ENCODE results near the gene C20orf141. TPM values are rescaled to one million over a fixed set of nuclear protein-coding genes. Genes with fewer than 3 reads are reported as not detected.

The C20orf141 gene
- total RNA-seq, 1 experiment from 2014 or later, result not detected

DNA sequence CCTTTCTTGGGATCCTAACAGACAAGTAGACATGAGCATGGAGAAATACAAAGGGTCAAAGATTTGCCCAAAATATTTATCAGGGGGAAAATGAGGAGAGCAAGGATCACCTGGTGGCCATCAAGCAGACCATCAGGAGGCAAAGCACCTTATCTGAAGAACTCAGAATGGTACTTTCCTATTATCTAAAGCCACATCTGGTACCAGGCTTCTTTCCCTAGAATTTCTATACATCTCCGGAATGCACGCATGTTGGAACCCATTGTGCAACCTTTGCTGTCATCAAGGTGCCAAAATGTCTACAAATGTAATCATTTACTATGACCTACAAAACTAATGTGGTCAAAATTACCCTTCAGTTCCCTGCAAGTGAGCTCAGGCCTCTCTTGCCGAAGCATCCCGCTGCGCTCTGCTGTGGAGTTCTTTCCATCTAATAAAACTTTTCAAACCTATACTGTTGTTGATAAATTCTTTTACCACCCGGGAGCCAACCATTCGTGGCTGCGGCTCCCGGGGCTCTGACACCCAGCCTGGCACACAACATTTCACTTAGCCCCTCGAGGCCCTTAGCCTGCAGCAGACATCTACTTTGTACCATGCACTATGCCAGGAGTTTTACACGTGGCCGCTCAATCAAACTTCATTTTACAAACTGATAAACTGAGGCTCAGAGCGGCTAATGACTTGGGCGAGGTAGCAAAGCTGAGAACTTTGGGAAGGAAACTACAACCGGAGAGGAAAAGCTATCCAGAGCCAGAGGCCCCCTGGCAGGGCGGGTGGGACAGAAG lies 10.6 kb upstream of the C20orf141 start:
- no TSS peak for BruUV-seq (replicated peaks)
- Histone ChIP-seq H3K27me3 (replicated peaks; ENCODE audit: insufficient read depth, low read depth, low read length, poor library complexity) (peaks cover 66% of the 10 kb centered on the region), H3K4me3 (ENCODE audit: low read depth, low read length, poor library complexity, severe bottlenecking) (no peak overlapping the region), H3K9me3 (ENCODE audit: low read depth, low read length, poor library complexity, severe bottlenecking) (no peaks in the 10 kb centered on the region), H3K27ac (ENCODE audit: low read depth, low read length, poor library complexity, severe bottlenecking) (no peak overlapping the region), H3K36me3 (ENCODE audit: insufficient read depth, low read length, poor library complexity, severe bottlenecking) (no peaks in the 10 kb centered on the region), H3K4me1 (ENCODE audit: insufficient read depth, low read length, poor library complexity, severe bottlenecking) (peaks cover 5% of the 10 kb centered on the region)
- TF ChIP-seq, protein P1, sequence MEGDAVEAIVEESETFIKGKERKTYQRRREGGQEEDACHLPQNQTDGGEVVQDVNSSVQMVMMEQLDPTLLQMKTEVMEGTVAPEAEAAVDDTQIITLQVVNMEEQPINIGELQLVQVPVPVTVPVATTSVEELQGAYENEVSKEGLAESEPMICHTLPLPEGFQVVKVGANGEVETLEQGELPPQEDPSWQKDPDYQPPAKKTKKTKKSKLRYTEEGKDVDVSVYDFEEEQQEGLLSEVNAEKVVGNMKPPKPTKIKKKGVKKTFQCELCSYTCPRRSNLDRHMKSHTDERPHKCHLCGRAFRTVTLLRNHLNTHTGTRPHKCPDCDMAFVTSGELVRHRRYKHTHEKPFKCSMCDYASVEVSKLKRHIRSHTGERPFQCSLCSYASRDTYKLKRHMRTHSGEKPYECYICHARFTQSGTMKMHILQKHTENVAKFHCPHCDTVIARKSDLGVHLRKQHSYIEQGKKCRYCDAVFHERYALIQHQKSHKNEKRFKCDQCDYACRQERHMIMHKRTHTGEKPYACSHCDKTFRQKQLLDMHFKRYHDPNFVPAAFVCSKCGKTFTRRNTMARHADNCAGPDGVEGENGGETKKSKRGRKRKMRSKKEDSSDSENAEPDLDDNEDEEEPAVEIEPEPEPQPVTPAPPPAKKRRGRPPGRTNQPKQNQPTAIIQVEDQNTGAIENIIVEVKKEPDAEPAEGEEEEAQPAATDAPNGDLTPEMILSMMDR (conservative IDR thresholded peaks at IDR 0.05; ENCODE audit: low read depth, low read length), result no peak
- no peak for TF ChIP-seq EZH2 (IDR thresholded peaks at IDR 0.05; ENCODE audit: borderline replicate concordance, low read depth, low read length, poor library complexity, severe bottlenecking)
- ChIA-PET CTCF (interaction anchor here (0.9 kb wide), 1 partner anchor 49 kb away, joined by 3 read pairs; no protein-coding TSS in a partner anchor), POLR2A (ENCODE audit: low non-redundant PET) (no interaction called here)
- no peak for DNase-seq (ENCODE audit: low spot score)
- intact Hi-C loops (cut with micrococcal nuclease; ENCODE audit: unreplicated experiment), result no loop called here

DNA sequence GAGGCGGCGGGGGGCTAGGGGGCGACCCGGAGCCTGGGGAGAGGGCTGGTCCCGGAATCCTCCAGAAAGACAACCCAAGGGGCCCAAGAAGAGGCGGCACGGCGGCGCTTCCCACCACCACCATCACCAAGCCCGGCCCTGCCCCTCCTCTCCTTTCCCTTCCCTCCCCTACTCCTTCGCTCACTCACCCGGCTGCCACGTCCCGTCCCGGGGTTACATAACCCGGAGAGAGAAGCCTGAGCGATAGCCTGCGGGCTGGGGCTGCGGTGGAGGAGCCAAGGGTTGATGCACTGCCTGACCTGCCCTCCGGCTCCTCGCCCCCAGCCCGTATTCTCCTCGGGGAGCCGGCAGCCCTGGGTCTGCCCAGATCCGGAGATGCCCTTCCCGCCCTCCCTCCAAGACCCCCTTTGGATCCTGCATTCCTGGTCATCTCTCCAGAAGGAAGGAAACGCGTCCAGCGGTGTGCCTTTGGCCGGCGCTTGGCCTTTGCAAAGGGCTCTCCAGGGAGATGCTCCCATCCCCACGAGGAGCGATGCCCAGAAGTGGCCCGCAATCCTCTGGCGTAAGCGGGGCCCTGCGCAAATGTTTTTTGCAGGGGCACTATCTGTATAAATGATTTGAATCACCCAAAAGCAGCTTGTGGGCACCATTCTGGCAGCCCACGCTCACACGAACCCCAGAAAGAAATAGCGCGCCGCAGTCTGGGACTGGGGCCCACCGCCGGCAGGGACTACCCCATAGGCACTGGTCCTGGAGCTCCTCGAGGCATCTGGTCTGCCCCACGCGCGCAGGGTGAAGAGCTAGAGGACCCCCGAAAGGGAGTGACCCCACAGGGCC lies 9.7 kb upstream of the C20orf141 start:
- ChIA-PET POLR2A (ENCODE audit: low non-redundant PET) (no interaction called here), CTCF (interaction anchor here (0.9 kb wide), 1 partner anchor 49 kb away, joined by 3 read pairs; no protein-coding TSS in a partner anchor)
- no peak overlapping the region for H3K27ac ChIP-seq (ENCODE audit: low read depth, low read length, poor library complexity, severe bottlenecking)
- H3K9me3 ChIP-seq (ENCODE audit: low read depth, low read length, poor library complexity, severe bottlenecking), result no peaks in the 10 kb centered on the region
- intact Hi-C loops (cut with micrococcal nuclease; ENCODE audit: unreplicated experiment), result no loop called here
- TF ChIP-seq, protein P1 (conservative IDR thresholded peaks at IDR 0.05; ENCODE audit: low read depth, low read length), result no peak
- no peak for TF ChIP-seq EZH2 (IDR thresholded peaks at IDR 0.05; ENCODE audit: borderline replicate concordance, low read depth, low read length, poor library complexity, severe bottlenecking)
- H3K36me3 ChIP-seq (ENCODE audit: insufficient read depth, low read length, poor library complexity, severe bottlenecking), result no peaks in the 10 kb centered on the region
- no peak for DNase-seq (ENCODE audit: low spot score)
- no peak overlapping the region for H3K4me3 ChIP-seq (ENCODE audit: low read depth, low read length, poor library complexity, severe bottlenecking)
- peaks cover 58% of the 10 kb centered on the region for H3K27me3 ChIP-seq (replicated peaks; ENCODE audit: insufficient read depth, low read depth, low read length, poor library complexity)
- no peaks in the 10 kb centered on the region for H3K4me1 ChIP-seq (ENCODE audit: insufficient read depth, low read length, poor library complexity, severe bottlenecking)
- BruUV-seq (replicated peaks), result no TSS peak

DNA sequence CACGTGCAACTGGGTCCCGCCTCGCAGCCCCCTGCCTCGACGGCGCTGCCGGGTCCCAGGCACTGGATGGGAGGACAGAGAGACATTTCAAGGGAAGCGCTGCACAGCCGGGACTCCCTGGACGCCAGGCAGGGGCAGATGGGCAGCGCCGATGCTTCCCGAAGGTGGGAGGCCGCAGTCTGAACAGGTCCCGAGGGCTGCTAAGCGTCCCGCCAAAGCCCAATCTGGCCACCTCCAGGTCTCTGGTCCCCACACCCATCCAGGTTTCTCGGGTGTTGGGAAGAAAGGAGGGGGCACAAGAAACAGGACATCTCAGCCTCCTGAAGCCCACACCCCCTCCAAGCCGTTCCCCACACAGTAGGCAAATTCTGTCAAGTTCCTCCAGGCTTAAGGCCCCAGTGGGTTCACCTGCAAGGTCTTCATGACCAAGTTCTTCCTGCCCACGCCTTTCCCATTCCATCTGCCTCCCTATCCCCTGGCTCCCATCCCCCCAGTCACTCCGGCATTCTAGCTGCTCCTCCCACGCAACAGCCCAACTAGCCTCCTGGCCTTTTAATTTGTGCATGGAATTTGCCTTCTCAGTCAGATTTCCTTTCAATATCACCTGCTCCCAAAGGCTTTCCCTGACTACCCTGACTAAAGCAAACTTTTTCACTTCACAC lies 9.0 kb upstream of the C20orf141 start:
- POLR2A ChIA-PET (ENCODE audit: low non-redundant PET), result no interaction called here
- DNase-seq (ENCODE audit: low spot score), result no peak
- no peak for TF ChIP-seq EZH2 (IDR thresholded peaks at IDR 0.05; ENCODE audit: borderline replicate concordance, low read depth, low read length, poor library complexity, severe bottlenecking)
- TF ChIP-seq, protein P1 (conservative IDR thresholded peaks at IDR 0.05; ENCODE audit: low read depth, low read length), result no peak
- intact Hi-C loops (cut with micrococcal nuclease; ENCODE audit: unreplicated experiment), result no loop called here
- Histone ChIP-seq H3K36me3 (ENCODE audit: insufficient read depth, low read length, poor library complexity, severe bottlenecking) (no peaks in the 10 kb centered on the region), H3K27ac (ENCODE audit: low read depth, low read length, poor library complexity, severe bottlenecking) (no peak overlapping the region), H3K9me3 (ENCODE audit: low read depth, low read length, poor library complexity, severe bottlenecking) (no peaks in the 10 kb centered on the region), H3K4me3 (ENCODE audit: low read depth, low read length, poor library complexity, severe bottlenecking) (no peak overlapping the region), H3K4me1 (ENCODE audit: insufficient read depth, low read length, poor library complexity, severe bottlenecking) (no peaks in the 10 kb centered on the region), H3K27me3 (replicated peaks; ENCODE audit: insufficient read depth, low read depth, low read length, poor library complexity) (peaks cover 51% of the 10 kb centered on the region)
- CTCF ChIA-PET, result interaction anchor here (0.6 kb wide), 1 partner anchor 247 kb away, joined by 3 read pairs; no protein-coding TSS in a partner anchor
- BruUV-seq (replicated peaks), result no TSS peak

Data from A673 (cell line).